ENCODE data around the gene KIAA1671.

The KIAA1671 gene

GRCh38 chr22:25068707-25069106 is 116.2 kb downstream of the KIAA1671 start:
- peak; percentile 69 for DNase-seq (ENCODE audit: low spot score)

GRCh38 chr22:25069426-25069757 is 116.9 kb downstream of the KIAA1671 start:
- DNase-seq (ENCODE audit: low spot score) = no peak

DNA sequence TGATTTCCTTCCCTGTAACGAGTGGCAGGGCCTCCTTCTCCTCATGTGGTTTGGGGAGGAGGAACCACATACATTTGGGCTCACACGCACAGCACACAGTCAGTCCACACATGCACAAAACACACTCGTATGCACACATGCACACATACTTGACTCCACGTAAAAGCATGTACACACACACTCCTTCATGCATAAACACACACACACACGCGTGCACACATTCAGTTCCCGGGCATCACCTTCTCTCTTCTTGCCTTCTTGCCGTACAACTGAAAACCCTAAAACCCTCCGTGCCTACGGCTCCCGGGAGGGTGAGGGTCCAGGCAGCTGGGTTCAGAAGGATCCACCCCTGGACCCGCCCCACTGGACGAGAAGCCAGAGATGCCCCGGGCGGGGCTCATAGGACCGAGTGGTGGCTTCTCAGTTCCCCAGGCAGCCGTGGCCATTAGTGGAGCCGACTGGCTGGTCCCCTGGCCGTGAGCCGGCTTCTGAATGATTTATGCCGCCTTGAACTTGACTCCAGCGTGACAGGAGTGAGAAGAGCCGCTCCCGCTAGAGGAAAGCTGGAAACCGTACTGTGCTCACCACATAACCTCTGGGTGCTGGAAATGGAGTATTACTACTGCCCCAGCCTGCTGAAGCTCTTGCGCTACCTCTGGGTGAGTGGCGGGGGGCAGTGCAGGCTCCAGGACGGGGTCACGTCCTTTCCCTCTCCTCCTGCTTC is 117.4 kb downstream of the KIAA1671 start:
- peak; percentile 71 for DNase-seq (ENCODE audit: low spot score)

DNA sequence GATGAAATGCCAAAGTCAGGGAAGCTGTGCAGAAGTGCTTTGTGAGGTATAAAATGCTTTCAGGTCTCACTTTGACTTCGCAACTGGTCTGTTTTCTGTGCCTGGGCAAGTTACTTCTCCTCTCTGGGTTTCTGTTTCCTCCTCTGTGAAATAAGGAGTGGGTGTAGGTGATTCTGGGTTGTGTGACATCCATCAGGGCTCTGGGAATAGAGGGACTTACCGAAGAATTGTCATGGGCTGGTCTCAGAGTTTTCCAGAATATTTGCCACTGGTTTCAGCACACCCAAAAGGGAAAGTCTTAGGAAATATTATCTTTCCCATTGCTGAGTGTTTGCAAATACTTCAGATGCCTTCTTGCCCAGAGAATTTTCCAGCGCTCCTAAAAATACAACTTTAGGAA is 118.4 kb downstream of the KIAA1671 start:
- peak; percentile 63 for DNase-seq (ENCODE audit: low spot score)

- DNase-seq (ENCODE audit: low spot score) = no peak
Measured at GRCh38 chr22:25071720-25072119, 119.2 kb downstream of the KIAA1671 start.

DNA sequence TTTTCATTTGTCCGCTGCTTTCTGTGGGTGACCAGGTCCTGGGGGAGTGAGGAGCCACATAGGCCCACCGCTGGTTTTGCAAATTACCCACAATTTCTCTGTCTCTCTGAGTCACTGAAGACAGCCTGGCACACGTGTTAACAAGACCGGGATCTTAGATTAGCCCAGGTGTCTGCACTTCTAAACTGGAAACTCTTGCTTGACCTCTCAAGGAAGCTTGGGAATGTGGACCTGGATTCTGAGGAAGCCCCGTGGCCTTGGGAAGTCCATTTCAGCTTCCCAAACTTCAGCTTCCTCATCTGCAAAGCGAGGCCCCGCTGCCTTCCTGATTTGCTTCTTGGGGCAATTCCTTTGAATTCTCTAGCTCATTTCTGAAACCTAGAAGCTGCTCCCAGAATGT is 119.9 kb downstream of the KIAA1671 start:
- DNase-seq (ENCODE audit: low spot score) = peak; percentile 35

DNA sequence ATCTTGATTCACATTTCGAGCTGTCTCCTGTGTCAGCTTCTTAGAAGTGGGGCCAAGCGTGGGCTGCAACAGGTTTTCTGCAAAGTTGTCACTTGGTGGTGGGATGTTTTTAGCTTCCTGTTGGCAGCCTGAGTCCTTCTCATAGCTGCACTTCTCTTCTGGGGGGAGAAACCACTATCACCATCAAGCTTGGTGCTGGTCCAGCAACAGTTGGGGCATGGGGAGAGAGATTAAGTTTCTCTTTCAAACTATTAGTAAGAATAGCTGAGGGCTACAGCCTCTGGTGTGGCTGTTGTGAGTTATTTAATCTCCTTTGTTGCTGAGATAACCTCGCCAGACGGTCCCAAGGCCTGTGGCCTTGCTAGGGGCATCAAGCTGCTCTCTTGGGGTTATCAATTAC is 123.8 kb downstream of the KIAA1671 start:
- peak; percentile 68 for DNase-seq (ENCODE audit: low spot score)

GRCh38 chr22:25077056-25077455 is 124.5 kb downstream of the KIAA1671 start:
- no peak for DNase-seq (ENCODE audit: low spot score)

GRCh38 chr22:25077964-25078363 is 125.4 kb downstream of the KIAA1671 start:
- DNase-seq (ENCODE audit: low spot score) = no peak

GRCh38 chr22:25078591-25078990 is 126.1 kb downstream of the KIAA1671 start:
- peak; percentile 33 for DNase-seq (ENCODE audit: low spot score)

DNA sequence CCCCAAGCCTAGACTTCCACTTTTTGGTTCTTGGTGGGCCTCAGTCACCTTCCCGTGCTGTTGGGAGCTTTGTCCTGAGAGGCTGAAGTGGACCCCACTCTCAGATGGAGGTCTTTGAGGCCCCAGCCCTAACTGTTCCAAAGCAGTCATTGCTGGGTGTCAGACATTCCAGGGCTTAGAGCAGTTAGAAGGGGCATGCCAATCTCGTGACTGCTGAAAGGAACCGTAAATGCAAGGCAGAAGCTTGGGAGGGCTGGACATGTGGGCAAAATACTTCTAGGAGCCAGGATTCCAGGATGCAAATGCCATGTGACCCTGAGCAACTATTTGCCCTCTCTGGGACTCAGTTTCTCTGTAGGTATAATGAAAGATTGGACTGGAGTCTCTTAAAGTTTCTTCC is 128.3 kb downstream of the KIAA1671 start:
- no peak for DNase-seq (ENCODE audit: low spot score)

- DNase-seq (ENCODE audit: low spot score) = peak; percentile 71
Measured at GRCh38 chr22:25081409-25081824, 128.9 kb downstream of the KIAA1671 start.

GRCh38 chr22:25082096-25082495 is 129.6 kb downstream of the KIAA1671 start:
- peak; percentile 28 for DNase-seq (ENCODE audit: low spot score)

- DNase-seq (ENCODE audit: low spot score) = no peak
Measured at GRCh38 chr22:25083056-25083806, 130.7 kb downstream of the KIAA1671 start.

GRCh38 chr22:25083807-25084200 is 131.3 kb downstream of the KIAA1671 start:
- DNase-seq (ENCODE audit: low spot score) = no peak

DNA sequence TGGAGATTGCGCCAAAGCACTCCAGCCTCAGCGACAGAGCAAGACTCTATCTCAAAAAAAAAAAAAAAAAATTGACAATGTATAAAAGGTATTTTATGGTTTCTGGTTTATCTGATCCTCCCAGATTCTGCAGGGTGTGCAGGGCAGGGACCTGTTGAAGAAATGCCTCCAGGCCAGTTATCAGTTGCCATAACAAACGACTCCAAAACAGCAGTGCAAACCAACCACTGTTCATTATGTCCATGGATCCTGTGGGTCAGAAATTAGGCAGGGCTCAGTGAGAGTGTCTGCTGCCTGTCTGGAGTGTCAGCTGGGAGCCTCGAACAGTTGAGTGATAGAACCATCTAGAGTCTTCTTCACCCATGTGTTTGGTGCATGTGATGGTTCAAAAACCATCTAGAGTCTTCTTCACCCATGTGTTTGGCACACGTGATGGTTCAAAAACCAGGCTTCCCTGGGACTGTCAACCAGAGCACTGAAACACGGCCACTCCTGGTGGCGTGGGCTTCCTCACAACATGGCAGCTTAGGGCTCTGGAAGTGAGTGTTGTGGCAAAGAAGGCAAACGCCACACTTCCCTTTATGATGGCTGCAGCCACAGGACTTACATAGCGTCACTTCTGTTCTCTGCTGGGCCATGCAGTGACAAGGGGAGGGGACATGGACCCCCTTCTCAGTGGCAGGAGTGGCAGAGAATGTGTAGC is 132.0 kb downstream of the KIAA1671 start:
- no peak for DNase-seq (ENCODE audit: low spot score)

GRCh38 chr22:25085156-25085555 is 132.6 kb downstream of the KIAA1671 start:
- no peak for DNase-seq (ENCODE audit: low spot score)

- DNase-seq (ENCODE audit: low spot score) = peak; percentile 80
Measured at GRCh38 chr22:25085930-25086901, 133.7 kb downstream of the KIAA1671 start.

DNA sequence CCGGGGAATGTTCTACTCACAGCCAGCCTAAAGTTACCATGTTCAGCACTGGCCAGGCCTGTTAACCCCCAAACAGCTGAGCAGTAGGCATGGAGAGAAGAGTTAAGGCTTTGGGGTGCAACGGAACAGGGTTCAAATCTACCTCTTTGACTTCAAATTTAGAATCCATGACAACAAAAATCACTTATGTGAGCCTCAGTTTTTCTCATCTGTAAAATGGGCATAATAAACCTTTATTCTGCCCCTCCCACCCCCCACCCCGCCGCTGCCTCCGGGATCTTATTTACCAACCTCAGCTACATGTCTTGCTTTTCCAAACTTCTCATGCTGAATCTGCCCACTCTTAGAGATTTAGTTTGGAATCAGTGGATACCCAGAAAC is 134.4 kb downstream of the KIAA1671 start:
- no peak for DNase-seq (ENCODE audit: low spot score)

DNA sequence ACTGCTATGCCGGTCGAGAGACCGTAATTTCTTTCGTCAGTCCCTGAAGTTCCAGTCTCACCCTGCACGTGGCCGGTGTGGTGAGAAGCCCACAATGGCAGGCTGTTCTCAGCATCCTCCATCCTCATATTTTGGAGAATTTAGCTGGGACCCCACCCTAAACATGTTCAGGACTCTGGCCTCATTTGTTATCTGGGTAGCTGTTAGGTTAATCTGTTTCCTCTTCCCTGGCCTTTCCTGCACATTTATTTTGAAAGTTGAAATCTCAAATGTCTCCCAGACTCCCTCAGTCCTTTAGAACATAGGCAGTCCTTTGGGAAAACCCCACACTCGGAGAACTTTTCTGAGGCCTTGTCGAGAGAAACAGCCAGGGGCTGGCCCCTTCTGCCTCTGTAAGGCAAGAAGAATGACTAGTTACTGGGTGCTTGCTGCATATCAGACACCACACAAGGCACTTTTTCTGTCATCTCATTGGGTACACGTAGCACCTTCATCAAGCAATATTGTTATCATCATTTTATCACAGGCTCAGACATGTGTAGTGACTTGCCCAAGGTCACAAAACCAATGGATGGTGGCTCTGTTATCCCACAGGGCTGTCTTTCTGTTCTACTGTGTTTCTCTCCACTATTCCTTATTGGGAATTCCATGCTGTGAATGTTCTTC is 137.8 kb downstream of the KIAA1671 start:
- no peak for DNase-seq (ENCODE audit: low spot score)

- no peak for DNase-seq (ENCODE audit: low spot score)
Measured at GRCh38 chr22:25091458-25091857, 138.9 kb downstream of the KIAA1671 start.
